ENCODE data around the gene IFT74.

GRCh38 chr9:27059907-27060306, 103.7 kb downstream of the IFT74 start:
- TF ChIP-seq POLR2A (IDR thresholded peaks at IDR 0.05) (no peak), CTCF (IDR thresholded peaks at IDR 0.05) (no peak)
